Left kidney (tissue), 2 donors: ENCODE data around the gene RGS7. TPM values are rescaled to one million over a fixed set of nuclear protein-coding genes. Genes with fewer than 3 reads are reported as not detected.
"Not testable (repeated sequence)": the region's sequence is repeated elsewhere in the genome, so short reads cannot be mapped to it uniquely, and the experiment has no call there.

Experiments used
- DNase-seq: peaks from one replicate; pipeline ENCODE4 v3.0.0-alpha.2; 2013
- polyA plus RNA-seq: library from polyadenylated mRNA; unstranded; fragments of 120-200 nt; gene quantifications from one replicate; pipeline ENCODE4 v1.2.1, GENCODE V29; 2013; ENCODE audit not compliant: insufficient read length

The RGS7 gene
- polyA plus RNA-seq, 1 donor, result 6.7 TPM

DNA sequence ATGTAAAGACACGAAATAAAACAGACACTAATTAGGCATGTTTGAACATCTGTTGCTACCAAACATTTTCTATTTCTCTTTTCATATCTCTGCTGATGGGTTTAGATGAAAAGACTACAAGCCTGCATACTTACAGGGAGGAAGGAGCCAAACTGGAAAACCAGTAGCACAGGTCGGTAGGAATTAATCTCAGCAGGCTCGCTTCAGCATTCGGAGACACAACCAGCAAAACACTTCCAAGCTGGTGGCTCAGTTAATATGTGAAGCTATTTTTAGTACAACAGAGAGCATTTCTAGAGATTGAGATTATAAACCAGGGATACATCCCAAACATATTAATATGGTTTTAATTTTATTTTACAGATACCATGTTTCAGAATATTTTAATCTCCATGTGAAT is 444.2 kb downstream of the RGS7 start:
- DNase-seq, result no peak

DNA sequence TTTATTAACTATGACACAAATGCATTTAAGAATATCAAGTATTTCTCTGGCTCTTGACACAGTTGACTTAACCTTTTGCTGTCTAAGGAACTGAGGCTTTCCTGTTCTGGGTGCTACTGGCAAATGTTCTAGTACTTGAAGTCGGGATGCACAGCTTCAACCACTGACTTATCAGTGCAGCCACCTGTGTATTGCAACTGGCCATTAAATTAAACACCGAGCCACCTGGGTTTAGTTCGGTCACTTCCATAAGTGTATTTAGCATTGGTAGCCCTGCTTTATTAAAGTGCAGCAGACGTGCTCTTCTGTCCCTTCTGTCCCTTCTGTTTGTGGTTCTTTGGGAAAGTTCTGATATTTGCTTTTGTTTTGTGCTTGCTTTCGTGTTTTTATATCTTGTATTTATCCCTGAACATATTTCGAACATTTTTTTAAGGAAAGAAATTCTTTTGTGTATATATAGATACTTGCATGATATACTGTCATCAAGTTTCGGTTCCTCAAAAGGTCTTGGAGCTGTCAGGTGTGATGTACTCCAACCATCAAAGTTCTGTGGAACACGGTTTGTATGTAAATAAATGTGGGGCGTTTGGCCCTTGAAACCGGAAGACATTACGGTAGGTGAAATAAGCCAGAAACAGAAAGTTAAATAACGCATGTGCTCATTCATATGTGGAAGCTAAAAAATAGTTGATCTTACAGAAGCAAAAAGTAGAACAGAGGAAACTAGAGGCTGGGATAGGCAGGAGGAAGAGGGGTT is 447.1 kb downstream of the RGS7 start:
- no peak for DNase-seq

DNA sequence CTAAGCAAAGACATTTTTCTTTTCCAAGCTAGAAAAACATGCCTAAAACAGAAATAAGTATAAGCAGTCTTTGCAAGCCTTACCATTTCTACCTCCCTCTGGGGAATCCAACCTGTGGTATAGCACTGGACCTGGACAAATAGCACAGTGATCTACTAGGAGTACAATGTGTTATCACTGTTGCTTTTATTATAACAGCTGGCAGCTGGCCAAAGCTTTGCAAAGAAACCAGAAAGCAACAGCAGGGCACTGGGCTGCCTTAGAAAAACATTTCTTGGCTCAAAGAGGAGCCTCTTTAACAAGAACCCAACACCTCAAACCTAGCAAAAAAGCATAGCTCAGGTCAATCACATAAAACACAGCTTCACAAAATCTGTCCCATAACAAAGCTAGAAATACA is 450.5 kb downstream of the RGS7 start:
- DNase-seq, result no peak

DNA sequence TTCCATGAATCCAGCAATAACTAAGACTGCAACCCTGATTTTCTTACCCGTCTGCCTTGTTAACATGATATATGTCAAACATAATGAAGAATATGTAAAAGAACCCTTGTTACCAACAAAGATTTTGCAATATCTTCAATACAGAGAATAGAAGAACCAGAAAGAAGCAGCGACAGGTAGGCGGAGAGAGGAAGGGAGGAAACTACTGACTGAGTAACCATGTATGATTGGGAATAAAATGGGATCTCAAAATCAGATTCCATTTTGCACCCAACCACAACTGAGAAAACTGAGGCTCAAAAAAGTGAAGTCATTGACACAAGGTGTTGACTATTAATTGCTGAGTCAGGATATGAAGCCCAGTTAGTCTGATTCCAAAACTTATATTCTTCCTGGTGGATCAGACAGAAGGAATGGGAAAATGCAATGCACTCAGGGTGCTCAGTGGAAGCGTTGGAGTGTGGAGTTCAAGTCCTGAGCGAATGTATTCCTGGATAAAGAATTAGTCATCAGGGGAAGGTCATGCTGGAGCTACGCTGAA is 451.7 kb downstream of the RGS7 start:
- DNase-seq, result no peak

DNA sequence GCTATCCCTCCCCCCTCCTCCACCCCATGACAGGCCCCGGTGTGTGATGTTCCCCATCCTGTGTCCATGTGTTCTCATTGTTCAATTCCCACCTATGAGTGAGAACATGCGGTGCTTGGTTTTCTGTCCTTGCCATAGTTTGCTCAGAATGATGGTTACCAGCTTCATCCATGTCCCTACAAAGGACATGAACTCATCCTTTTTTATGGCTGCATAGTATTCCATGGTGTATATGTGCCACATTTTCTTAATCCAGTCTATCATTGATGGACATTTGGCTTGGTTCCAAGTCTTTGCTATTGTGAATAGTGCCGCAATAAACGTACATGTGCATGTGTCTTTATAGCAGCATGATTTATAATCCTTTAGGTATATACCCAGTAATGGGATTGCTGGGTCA is 461.6 kb downstream of the RGS7 start:
- not testable (repeated sequence) for DNase-seq

DNA sequence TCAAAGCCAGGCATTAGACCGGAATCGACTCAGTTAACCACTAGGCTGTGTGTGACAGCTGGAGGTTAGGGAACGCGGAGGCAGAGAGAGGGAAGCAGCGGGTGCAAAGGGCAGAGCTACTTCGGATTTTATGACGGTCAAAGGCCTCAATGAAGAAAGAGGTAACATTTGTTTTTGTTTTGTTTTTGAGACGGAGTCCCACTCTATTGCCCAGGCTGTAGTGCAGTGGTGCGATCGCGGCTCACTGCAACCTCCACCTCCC is 468.3 kb downstream of the RGS7 start:
- DNase-seq, result no peak

DNA sequence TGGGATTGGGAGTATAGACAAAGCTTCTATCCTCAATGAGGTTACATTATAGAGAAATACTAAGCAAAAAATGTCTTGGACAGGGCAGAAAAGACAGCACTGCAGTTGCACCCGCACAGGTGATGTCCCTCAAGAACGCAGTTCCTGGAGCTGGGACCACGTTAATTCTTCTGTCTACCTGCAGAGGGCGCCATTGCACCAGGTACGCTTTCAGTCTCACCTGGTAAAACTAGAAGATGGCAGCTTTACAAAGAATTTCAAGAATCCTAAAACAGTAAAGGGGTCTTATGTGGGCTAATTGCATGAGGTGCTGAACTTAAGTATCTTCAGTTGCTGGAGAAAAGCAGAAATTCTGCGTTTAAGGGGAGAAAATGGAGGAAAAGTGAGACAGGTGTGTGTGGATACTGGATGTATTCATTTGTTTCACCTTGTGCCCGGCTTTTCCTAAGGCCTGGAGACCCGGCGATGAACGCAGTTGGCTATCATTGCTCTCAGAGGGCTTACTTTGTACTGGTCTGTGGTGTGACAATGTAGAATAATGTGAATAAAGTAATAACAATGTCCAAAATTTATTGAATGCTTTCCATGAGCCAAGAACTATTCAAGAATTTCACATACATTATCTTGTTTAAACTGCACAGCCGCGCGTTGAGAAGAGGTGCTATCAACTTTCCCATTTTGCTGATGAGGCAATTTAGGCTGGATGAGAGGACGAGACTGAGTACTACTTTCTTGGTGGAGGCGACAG is 468.8 kb downstream of the RGS7 start:
- DNase-seq, result peak; percentile 48

DNA sequence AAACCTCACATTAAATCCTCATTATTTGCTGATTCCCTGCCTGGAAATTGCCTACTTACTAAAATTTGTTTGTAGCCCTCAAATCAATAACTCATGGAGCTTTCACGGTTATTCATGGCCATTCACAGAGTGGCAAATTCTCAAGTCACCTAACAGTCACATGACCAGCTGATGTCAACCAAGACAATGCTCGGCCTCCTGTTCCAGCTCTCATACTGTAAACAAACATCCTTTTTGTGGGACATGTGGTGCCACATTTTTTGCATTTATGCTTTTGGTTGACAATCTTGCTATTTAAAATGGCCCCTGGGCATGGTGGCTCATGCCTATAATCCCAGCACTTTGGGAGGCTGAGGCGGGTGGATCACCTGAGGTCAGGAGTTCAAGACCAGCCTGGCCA is 473.5 kb downstream of the RGS7 start:
- DNase-seq, result no peak

DNA sequence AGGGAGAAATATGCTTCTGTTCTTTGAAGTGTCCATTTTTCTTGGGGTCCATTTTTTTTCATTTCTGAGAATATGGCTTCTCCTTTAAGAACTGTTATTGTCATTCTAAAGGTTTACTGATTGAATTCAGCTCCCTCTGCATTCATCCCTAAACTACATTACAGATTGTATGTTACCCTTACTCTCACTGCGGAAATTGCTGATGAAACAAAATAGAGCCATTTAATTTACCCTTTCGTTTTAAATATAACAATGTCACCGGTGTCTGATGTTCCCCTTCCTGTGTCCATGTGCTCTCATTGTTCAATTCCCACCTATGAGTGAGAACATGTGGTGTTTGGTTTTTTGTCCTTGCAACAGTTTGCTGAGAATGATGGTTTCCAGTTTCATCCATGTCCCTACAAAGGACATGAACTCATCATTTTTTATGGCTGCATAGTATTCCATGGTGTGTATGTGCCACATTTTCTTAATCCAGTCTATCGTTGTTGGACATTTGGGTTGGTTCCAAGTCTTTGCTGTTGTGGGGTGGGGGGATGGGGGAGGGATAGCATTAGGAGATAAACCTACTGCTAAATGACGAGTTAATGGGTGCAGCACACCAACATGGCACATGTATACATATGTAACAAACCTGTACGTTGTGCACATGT is 474.2 kb downstream of the RGS7 start:
- DNase-seq, result not testable (repeated sequence)

DNA sequence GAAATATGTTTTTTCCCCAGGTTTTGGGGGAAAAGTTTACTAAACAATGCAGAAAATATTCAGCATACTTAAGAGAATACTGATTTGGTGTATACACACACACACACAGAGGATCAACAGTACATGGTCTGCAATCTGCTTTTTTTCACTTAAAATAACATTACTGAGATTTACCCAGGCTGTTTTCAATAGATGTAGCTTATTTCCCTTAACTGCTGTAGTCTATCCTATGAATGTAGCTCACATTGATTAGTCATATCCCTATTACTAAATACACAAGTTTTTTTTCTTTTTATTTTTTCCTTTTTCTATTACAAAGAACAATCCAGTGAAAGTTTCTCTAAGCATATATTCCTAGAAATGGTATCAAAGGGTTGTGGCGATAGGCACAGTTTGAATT is 478.4 kb downstream of the RGS7 start:
- DNase-seq, result no peak

DNA sequence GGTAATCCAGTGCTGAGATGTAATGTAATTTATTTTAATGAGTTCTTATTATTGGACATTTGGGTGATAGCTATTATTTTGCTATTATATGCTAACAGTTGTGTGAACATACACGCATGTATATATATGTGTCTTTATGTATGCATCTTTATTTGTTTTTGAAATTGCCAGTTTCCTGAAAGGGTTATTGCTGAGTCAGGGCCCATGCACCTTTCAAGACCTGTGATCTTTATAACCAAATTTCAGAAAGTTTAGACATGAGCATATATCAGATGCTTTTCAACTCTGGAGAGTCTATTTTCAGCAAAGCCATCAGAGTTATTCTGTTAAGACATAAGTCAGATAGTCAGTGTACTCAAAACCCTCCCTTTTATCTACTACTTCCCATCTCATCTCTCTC is 479.4 kb downstream of the RGS7 start:
- no peak for DNase-seq

DNA sequence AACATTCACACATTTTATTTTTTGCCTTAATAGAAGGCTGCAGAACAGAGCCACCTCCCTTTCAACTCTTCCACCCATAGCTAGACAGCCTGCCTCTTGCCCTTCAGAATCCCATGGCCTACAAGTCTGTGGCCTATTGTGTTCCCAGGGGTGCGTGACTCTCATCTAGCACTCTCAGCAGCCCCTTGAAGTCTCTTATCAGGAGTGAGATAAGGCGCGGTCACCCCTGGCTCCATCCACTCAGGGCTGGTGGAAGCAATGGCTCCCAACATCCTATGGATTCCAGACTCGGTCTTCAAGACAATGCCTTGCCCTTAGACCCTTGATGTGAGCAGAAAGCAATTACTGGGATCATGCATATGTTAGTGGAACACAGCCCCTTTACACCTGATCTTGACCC is 480.9 kb downstream of the RGS7 start:
- no peak for DNase-seq

DNA sequence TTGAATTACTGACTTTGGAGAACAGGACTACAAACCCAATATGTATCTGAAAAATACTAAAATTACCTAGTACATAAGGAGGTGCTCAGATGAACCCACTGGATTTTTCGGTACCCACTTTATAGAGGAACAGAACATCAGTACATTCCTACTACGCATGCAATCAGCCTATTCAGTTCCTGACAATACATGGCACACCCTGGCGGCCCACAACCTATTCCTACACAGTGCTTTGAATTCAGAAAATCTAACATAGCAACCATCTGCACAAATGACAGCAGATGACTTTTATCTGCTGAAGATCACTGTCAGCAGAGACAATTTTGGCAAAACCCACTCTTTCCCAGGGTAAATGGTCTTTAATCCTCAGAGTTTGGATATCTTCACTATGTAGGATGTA is 487.9 kb downstream of the RGS7 start:
- DNase-seq, result no peak

DNA sequence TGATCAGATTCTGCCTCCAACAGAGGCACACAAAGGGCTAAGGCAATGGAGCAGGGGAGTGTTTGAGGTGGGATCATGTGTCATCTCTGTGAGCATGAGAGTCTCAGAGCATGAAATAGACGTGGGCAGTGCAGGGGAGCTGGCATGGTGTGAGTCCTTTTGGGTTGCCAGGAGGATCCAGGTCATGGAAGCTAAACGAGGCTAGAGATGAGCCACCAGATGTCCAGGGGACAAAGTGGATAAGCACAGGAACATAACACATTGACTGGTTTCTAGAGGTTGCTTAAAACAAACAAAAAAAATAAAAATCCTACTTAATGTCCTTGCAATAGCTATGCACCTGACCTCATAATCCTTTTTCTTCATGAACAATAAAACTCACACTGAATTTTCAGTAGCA is 490.3 kb downstream of the RGS7 start:
- DNase-seq, result no peak

DNA sequence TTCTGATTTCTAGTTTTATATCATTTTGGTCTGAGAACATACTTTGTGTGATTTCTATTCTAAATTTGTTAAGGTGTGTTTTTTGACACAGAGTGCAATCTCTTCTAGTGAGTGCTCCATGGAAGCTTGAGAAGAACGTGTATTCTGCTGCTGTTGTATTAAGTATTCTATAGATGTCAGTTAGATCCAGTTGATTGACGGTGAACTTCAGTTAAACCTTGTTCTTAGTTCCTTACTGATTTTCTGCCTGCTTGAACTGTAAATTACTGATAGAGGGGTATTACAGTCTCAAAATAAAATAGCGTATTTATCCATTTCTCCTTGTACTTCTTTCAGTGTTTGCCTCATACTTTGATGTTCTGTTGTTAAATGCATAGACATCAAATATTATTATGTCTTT is 497.0 kb downstream of the RGS7 start:
- DNase-seq, result no peak

DNA sequence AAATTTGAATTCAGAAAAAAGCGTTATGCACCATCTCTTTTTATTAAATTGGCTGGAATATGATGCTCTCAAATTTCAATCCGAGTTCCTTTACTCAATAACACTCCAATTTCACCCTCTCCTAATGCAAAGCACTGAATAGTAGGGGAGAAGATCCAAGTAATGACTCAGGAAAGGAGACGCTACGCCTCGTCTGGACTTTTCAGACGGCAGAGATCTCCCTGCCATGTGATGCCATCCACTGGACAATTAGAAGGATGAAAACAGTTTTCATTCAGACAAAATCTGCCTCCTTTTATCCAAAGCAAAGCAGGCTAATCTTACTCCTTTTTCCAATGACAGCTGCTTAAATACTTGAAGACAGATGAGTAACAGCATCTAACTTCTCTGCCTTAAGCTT is 502.6 kb downstream of the RGS7 start:
- no peak for DNase-seq

DNA sequence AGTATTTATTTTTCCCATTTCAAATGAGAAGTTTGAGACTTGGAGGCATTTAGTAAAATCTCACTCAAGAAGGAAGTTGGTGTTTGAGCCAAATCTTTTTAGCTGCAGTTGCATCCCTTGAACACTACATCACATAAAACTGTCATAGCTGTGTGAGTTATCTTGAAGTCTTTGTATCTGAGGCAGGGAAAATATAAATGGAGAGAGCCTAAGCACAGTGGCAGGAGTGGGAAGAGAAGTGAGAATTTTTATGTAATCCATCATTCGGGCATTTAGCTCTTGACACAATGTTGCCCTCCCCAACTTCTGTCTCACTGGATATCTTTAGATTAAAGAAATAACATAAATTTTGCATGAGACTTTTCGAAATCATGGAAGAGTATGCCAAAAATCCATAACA is 509.7 kb downstream of the RGS7 start:
- DNase-seq, result no peak

DNA sequence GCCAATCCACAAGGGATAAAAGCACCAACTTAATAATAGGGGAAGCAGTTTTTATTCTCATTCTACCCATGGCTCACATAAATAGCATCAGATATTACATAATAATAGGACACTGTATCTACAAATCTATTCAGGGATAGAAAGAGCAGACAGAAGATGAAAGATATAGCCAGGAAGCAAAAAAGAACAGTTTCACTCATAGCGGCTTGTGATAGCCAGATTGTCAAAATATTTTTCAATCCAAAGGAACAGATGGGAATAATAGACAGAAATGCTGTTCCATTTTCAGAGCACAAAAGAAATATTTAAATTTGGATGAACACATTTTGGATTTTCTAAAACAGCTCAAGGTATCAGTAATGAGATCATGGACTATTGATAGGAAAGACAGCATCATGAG is 512.5 kb downstream of the RGS7 start:
- DNase-seq, result no peak

DNA sequence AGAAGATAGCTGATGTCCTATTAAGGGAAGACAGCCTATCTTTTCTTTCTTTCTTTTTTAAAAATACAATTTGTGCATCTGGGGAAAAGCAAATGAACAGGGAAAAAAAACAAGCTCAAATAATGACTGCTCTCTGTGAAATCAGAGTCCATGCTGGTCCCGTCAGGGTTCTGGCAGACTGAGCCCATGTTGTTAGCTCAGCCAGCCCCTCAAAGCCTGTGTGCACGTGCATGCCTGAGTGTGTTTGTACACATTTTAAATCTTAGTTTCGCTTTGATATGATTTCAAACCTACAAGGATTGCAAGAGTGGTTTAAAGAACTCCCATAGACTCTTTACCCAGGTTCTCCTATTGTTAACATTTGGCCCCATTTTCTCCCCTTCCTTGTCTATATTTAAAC is 513.2 kb downstream of the RGS7 start:
- no peak for DNase-seq

DNA sequence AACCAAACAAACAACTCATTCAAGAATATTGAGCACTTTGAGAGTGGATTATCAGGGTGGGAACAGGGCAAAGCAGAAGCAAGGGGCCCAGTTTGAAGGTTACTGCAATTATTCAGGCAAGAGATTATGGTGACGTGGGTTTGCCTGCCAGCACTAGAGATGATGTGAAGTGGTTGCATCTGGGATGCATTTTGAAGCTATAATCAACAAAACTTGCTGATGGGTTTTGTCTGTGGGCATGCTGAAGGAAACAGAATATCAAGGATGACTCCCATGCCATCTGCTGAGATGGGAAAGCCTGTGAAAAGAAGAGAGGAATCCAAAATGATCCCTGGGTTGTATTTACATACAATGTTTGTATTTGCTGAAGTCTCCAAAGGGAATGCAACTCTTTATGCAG is 520.7 kb downstream of the RGS7 start:
- no peak for DNase-seq

DNA sequence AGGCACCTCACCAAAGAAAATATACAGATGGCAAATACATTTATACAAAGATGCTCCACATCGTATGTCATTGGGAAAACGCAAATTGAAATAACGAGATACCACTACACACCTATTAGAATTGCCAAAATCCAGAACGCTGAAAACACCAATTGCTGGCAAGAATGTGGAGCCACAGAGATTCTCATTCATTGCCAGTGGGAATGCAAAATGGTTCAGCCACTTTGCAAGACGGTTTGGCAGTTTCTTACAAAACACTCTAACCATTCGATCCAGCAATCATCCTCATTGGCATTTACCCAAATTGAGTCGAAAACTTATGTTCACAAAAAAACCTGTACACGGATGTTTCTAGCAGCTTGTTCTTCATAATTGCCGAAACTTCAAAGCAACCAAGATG is 521.7 kb downstream of the RGS7 start:
- DNase-seq, result no peak

DNA sequence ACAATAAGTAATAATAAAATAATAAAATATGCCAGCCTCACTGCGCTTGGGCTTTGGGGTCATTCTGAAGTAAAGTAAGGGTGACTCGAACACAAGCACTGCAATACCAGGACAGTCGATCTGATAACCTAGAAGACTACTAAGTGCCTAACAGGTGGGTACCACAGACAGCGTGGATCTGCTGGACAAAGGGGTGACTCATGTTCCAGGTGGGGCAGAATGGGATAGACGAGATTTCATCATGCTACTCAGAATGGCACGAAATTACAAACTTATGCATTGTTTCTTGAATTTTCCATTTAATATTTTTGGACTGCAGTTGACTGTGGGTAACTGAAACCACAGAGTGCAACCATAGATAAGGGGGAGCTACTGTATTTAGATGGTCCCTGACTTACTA is 523.9 kb downstream of the RGS7 start:
- no peak for DNase-seq

DNA sequence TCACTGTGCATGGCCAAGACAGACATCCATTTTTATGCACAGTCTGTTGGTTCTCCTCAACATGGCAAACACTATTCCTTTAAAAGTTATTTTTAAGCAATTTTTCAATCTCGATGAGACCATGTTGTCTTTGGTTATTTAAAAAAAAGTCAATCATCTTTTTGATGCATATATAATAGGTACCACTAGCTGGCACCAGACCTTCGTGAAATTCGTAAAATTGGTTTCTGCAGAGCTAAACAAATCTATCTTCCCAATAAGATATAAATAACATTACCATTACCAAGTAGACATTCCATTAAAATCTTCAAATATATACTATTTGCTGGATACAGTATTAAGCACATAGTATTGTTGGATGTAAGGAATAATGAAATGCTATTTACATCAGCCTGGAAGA is 525.1 kb downstream of the RGS7 start:
- DNase-seq, result no peak
